Activated T-cell treated with anti-CD3 and anti-CD28 coated beads, Interleukin-2, amount 50 U/mL, for 24 hours (primary cell): ENCODE data around the gene ADAMTSL1.

Experiments
- DNase-seq: peaks from one replicate; pipeline ENCODE4 v3.0.0-alpha.2; 2020
- H3K27ac Mint-ChIP-seq: 2 replicates; pipeline ENCODE4 v1.8.0; 2020; ENCODE audit warnings: mild to moderate bottlenecking, mixed read lengths
- H3K27me3 Mint-ChIP-seq: 2 replicates; pipeline ENCODE4 v1.8.0; 2020; ENCODE audit warnings: mixed read lengths
- H3K36me3 Mint-ChIP-seq: 2 replicates; pipeline ENCODE4 v1.8.0; 2020; ENCODE audit warnings: low read depth, mixed read lengths
- H3K4me1 Mint-ChIP-seq: 2 replicates; pipeline ENCODE4 v1.8.0; 2020; ENCODE audit warnings: low read depth, mixed read lengths
- H3K4me3 Mint-ChIP-seq: 2 replicates; pipeline ENCODE4 v1.8.0; 2020; ENCODE audit warnings: mild to moderate bottlenecking, moderate library complexity, mixed read lengths
- H3K9me3 Mint-ChIP-seq: 2 replicates; pipeline ENCODE4 v1.8.0; 2020; ENCODE audit warnings: mixed read lengths

The ADAMTSL1 gene

DNA sequence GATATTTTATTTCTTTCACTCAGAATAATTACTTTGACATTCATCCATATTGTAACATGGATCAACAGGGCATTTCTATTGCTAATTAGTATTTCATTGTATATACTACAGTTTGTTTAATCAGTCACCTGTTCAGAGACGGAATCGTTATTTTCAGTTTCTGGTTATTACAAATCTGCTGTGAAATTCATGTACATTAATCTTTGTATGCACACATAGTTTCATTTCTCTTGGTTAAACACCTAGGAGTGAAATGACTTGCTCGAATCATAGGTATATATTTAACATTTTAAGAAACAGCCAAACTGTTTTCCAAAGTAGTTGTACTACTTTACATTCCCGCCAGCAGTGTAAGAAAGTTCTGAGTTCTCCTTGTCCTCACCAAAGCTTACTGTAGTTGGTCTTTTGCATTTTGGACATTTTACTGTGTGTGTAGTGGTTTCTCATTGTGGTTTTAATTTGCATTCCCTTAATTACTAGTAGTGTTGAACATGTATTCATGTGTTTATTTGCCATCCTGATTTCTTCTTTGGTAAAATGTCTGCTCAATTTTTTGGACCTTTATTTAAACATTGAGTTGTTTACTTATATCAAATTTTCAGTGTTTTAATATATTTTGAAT, 360.9 kb downstream of the ADAMTSL1 start:
- H3K9me3 Mint-ChIP-seq: no peaks in the 10 kb centered on the region
- H3K36me3 Mint-ChIP-seq: no peaks in the 10 kb centered on the region
- H3K27me3 Mint-ChIP-seq: no peaks in the 10 kb centered on the region
- no peak for DNase-seq
- H3K4me3 Mint-ChIP-seq: no peak overlapping the region
- H3K4me1 Mint-ChIP-seq: no peaks in the 10 kb centered on the region
- no peak overlapping the region for H3K27ac Mint-ChIP-seq

- DNase-seq: no peak
- H3K4me3 Mint-ChIP-seq: no peak overlapping the region
- no peaks in the 10 kb centered on the region for H3K27me3 Mint-ChIP-seq
- H3K4me1 Mint-ChIP-seq: no peaks in the 10 kb centered on the region
- H3K36me3 Mint-ChIP-seq: no peaks in the 10 kb centered on the region
- H3K9me3 Mint-ChIP-seq: no peaks in the 10 kb centered on the region
- no peak overlapping the region for H3K27ac Mint-ChIP-seq
Observed at GRCh38 chr9:18837402-18837801, 363.4 kb downstream of the ADAMTSL1 start.

GRCh38 chr9:18847576-18848275, 373.8 kb downstream of the ADAMTSL1 start:
- Mint-ChIP-seq H3K27ac (no peak overlapping the region), H3K4me1 (no peaks in the 10 kb centered on the region), H3K4me3 (no peak overlapping the region), H3K36me3 (no peaks in the 10 kb centered on the region), H3K9me3 (no peaks in the 10 kb centered on the region), H3K27me3 (peaks cover 4% of the 10 kb centered on the region)
- DNase-seq: no peak

DNA sequence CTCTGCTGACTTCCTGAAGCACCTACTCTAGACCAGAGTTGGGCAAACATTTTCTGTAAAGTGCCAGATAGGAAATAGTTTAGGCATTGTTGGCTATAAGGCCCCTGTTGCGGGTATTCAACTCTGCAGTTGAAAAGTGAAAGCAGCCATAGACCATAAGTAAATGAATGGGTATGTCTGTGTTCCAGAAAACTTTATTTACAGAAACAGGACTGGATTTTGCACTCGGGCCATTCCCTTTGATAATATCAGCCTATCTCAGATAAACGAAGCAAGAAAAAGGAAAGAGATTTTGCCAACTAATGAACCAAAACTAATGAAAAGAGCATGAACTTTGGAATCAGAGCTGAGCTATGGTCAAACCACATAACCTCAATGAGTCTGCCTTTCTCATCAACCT, 374.7 kb downstream of the ADAMTSL1 start:
- peaks cover 4% of the 10 kb centered on the region for H3K27me3 Mint-ChIP-seq
- no peak for DNase-seq
- no peak overlapping the region for H3K4me3 Mint-ChIP-seq
- no peaks in the 10 kb centered on the region for H3K4me1 Mint-ChIP-seq
- H3K36me3 Mint-ChIP-seq: no peaks in the 10 kb centered on the region
- no peak overlapping the region for H3K27ac Mint-ChIP-seq
- H3K9me3 Mint-ChIP-seq: no peaks in the 10 kb centered on the region

DNA sequence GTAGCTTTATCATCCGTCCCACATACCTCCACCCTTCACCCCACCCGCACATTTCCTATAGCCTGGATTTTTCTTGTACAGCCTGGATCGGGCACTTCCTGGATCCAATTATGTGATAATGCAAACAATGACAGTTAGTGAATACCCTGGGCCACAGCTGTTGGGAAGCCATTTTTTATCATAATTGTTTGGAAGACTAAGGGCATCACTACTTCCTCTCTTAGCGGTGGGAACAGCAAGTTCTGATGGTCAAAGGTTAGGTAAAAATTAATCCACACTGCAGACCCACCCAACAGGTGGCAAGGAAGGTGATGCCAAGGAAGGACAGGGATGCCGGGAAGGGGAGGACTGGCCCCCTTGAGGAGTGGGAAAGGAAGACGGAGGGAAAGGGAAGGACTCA, 375.3 kb downstream of the ADAMTSL1 start:
- Mint-ChIP-seq H3K27ac (no peak overlapping the region), H3K27me3 (peaks cover 4% of the 10 kb centered on the region), H3K4me1 (no peaks in the 10 kb centered on the region), H3K36me3 (no peaks in the 10 kb centered on the region), H3K4me3 (no peak overlapping the region), H3K9me3 (no peaks in the 10 kb centered on the region)
- DNase-seq: no peak

- H3K9me3 Mint-ChIP-seq: no peaks in the 10 kb centered on the region
- H3K4me1 Mint-ChIP-seq: no peaks in the 10 kb centered on the region
- H3K27ac Mint-ChIP-seq: no peak overlapping the region
- H3K27me3 Mint-ChIP-seq: peaks cover 2% of the 10 kb centered on the region
- no peak for DNase-seq
- no peak overlapping the region for H3K4me3 Mint-ChIP-seq
- no peaks in the 10 kb centered on the region for H3K36me3 Mint-ChIP-seq
Observed at GRCh38 chr9:18849890-18850677, 376.1 kb downstream of the ADAMTSL1 start.

DNA sequence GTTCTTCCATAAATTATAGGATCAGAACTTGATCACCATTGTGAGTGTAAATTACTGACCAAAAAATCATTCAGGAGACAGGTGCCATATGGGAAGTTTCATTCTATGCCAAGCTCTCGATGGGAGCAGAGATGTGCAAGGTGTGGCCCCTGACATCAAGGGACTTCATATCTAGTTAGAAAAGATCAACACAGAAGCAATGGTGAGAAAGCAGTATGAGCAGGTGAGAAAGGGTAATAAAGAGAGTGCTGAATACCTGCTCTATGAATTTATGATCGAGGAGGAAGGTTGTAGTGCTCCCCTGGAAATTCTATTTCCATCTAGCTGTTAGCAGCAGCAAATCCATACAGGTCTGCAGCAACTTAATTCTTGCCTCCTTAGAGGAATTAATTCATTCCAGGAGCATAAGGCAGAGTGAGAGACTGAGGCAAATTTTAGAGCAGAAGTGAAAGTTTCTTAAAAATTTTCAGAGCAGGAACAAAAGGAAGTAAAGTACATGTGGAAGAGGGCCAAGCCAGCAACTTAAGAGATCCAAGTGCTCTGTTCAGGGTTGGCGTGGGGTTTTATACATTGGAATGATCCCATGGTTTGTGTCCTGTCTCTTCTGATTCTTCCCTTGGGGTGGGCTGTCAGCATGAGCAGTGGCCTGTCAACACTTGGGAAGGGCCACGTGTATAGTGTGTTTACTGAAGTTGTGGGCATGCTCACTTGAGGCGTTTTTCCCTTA, 377.3 kb downstream of the ADAMTSL1 start:
- DNase-seq: no peak
- Mint-ChIP-seq H3K27ac (no peak overlapping the region), H3K9me3 (no peaks in the 10 kb centered on the region), H3K4me3 (no peak overlapping the region), H3K4me1 (no peaks in the 10 kb centered on the region), H3K36me3 (no peaks in the 10 kb centered on the region), H3K27me3 (no peaks in the 10 kb centered on the region)

DNA sequence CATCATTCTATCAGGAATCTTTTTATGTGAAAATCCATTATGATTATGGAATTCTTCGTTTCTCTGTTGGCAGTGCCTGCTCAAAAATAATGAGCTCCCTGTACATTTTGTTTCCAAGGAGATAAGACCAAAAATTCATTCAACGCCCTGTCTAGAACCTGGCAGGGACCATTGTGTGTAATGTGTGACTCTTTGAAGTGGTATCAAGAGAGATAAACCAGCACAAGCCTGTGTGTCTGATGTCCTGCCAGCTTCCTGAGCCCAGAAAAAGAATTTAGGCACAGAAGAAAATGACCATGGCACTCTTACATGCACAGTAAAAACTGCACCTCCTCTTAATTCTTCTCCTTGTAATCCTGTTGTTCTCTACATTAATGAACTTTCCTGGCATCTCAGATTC, 381.7 kb downstream of the ADAMTSL1 start:
- no peaks in the 10 kb centered on the region for H3K27me3 Mint-ChIP-seq
- H3K9me3 Mint-ChIP-seq: no peaks in the 10 kb centered on the region
- no peak overlapping the region for H3K27ac Mint-ChIP-seq
- H3K4me1 Mint-ChIP-seq: no peaks in the 10 kb centered on the region
- DNase-seq: no peak
- H3K4me3 Mint-ChIP-seq: no peak overlapping the region
- no peaks in the 10 kb centered on the region for H3K36me3 Mint-ChIP-seq

DNA sequence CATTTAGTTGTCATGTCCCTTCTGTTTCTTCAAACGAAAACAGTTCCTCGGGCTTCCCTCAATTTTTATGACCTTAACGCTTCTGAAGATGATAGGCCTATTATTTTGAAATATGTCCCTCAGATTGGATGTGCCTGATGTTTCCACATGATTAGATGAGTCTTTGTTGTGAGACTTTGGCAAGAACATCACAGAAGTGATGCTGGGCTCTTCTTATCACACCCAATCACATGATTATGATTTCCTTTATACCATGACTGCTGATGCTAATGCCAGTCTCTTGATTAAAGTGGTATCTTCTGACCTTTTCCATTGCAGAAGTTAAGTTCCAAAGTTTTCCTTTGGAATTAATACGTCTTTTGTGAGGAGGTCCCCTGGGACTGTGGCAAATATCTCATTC, 383.4 kb downstream of the ADAMTSL1 start:
- no peak for DNase-seq
- Mint-ChIP-seq H3K36me3 (no peaks in the 10 kb centered on the region), H3K27ac (no peak overlapping the region), H3K4me3 (no peak overlapping the region), H3K27me3 (no peaks in the 10 kb centered on the region), H3K9me3 (no peaks in the 10 kb centered on the region), H3K4me1 (no peaks in the 10 kb centered on the region)

DNA sequence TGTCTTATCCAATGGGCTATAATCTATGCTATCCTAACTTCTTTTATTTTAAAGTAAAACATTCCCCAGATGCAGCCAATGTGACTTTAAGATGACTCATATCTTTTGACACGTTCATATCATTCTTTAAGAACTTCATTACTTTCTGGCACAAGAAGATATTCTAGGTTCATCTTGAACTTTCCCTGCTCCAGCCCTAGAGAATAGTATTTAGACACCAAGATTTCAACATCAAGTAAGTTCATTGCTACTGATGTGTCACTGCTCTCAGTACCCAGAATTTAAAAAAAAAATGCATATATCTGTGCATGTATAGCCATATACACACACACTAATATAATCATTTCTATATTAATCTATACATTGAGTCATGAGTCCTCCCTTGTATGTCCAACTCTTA, 383.8 kb downstream of the ADAMTSL1 start:
- Mint-ChIP-seq H3K9me3 (no peaks in the 10 kb centered on the region), H3K4me3 (no peak overlapping the region), H3K27ac (no peak overlapping the region), H3K4me1 (no peaks in the 10 kb centered on the region), H3K27me3 (no peaks in the 10 kb centered on the region), H3K36me3 (no peaks in the 10 kb centered on the region)
- no peak for DNase-seq

- Mint-ChIP-seq H3K4me1 (no peaks in the 10 kb centered on the region), H3K27ac (no peak overlapping the region), H3K36me3 (no peaks in the 10 kb centered on the region), H3K4me3 (no peak overlapping the region), H3K27me3 (no peaks in the 10 kb centered on the region), H3K9me3 (no peaks in the 10 kb centered on the region)
- DNase-seq: no peak
Observed at GRCh38 chr9:18861609-18862544, 387.9 kb downstream of the ADAMTSL1 start.

- Mint-ChIP-seq H3K36me3 (no peaks in the 10 kb centered on the region), H3K4me1 (no peaks in the 10 kb centered on the region)
- DNase-seq: no peak
Observed at GRCh38 chr9:18863791-18864190, 389.8 kb downstream of the ADAMTSL1 start.

GRCh38 chr9:18864516-18864915, 390.6 kb downstream of the ADAMTSL1 start:
- Mint-ChIP-seq H3K27ac (no peak overlapping the region), H3K36me3 (no peaks in the 10 kb centered on the region), H3K4me1 (no peaks in the 10 kb centered on the region), H3K27me3 (no peaks in the 10 kb centered on the region), H3K4me3 (no peak overlapping the region), H3K9me3 (peaks cover 5% of the 10 kb centered on the region)
- no peak for DNase-seq

More at GRCh38 chr9:18863791-18864190, 389.8 kb downstream of the ADAMTSL1 start:
- H3K9me3 Mint-ChIP-seq: no peaks in the 10 kb centered on the region
- no peak overlapping the region for H3K27ac Mint-ChIP-seq
- no peaks in the 10 kb centered on the region for H3K27me3 Mint-ChIP-seq
- no peak overlapping the region for H3K4me3 Mint-ChIP-seq

GRCh38 chr9:18865542-18865941, 391.6 kb downstream of the ADAMTSL1 start:
- peaks cover 10% of the 10 kb centered on the region for H3K9me3 Mint-ChIP-seq
- H3K4me3 Mint-ChIP-seq: no peak overlapping the region
- no peaks in the 10 kb centered on the region for H3K36me3 Mint-ChIP-seq

More at GRCh38 chr9:18865542-18865941, 391.6 kb downstream of the ADAMTSL1 start:
- no peaks in the 10 kb centered on the region for H3K27me3 Mint-ChIP-seq
- H3K27ac Mint-ChIP-seq: no peak overlapping the region
- DNase-seq: no peak
- H3K4me1 Mint-ChIP-seq: no peaks in the 10 kb centered on the region
